GM19463 (cell line): ENCODE results near the gene PTGIS.

Experiments
- ATAC-seq: cut with Tn5 transposase; IDR thresholded peaks from one replicate; pipeline ENCODE4 v1.9.1; 2021; ENCODE audit warnings: mild to moderate bottlenecking, moderate library complexity; ENCODE audit not compliant: unreplicated experiment

The PTGIS gene

DNA sequence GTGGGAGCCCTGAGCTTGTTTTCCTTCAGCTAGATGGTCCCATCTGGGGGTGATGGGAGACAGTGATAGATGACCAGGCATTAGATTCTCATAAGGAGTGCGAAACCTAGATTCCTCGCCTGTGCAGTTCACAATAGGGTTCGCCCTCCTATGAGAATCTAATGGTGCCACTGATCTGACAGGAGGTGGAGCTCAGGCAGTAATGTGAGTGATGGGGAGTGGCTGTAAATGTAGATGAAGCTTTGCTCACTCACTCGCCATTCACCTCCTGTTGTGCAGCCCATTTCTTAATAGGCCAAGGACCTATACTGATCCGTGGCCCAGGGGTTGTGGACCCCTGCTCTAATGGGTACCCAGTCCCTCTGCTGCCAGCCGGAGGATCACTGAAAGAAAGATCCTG, 64.8 kb downstream of the PTGIS start:
- ATAC-seq, result no peak

DNA sequence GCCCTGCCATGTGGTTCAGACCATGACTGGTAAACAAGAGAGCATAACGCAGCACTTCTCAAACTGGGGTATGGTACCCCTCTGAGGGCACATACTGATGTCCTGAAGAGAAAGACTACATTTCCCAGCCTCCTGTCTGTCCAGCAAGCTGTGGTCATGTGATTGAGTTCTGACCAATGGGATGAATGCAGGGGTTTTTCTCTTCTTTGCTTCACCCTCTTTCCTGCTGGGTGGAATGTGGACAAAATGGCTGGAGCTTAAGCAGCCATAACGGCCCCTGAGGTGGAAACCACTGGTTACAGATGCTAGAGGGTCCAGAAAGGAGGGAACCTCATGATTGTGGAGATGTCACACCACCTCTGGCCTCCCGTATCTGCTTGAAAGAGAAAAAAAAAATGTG, 66.0 kb downstream of the PTGIS start:
- no peak for ATAC-seq

DNA sequence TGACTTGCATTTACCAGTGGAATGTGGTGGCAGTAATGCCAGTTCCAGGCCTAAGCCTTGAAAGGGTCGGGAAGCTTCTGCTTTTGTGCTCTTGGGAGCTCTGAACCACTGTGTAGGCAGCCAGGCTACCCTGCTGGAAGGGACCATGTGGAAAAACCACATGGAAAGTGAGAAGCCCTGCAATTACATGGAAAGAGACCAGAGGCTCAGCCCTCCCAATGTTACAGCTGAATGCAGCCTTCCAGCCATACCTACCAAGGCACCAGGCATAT, 70.6 kb downstream of the PTGIS start:
- no peak for ATAC-seq

DNA sequence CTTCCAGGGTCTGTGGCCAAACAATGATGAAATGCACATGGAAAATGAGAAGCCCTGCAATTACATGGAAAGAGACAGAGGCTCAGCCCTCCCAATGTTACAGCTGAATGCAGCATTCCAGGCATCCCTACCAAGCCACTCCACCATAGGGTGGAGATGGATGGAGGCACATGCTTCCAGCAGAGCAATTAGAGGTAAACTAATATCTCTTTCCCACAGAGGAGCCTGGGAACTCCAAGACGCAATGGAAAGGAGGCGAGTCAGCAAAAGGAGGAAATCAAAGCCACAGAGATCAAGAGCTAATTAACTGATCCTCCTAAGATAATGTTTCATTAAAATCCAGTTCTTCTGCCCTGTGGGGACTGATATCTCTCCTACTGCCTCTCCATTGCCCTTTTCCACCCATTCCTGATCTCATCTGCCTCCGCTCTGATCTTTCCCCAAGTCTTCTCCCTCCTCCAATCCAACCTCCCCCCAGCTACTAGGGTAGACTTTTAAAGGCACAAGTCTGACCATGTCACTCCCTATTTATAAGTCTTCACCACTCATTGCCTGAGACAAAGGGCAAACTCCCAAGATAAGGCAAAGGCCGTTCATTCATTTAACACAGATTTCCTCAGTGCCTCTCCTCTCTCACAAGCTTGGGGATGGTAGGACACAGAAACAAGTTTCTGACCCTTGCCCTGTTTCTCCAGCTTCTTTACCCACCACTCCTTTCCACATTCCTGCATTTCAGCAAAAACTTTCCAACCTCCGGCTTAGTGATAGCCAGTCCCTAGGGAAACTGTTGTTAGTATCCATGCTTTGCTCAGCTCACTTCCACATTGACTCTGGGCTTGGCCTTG, 71.2 kb downstream of the PTGIS start:
- no peak for ATAC-seq

DNA sequence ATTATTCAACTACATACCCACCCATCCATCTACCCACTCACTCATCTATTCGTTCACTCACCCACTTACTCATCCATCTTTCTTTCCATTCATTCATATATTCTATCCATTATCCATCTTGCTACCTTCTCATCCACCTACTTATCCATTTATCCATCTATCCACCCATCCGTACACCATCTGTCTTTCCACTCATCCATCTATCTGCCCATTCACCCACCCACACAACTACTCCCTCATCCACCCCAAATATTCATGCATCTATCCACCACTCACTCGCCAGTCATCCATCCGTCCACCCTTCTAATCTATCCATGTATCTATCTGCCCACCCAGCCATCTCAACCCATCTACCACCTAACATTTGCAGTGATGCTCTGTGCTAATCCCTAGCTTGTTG, 71.9 kb downstream of the PTGIS start:
- no peak for ATAC-seq

DNA sequence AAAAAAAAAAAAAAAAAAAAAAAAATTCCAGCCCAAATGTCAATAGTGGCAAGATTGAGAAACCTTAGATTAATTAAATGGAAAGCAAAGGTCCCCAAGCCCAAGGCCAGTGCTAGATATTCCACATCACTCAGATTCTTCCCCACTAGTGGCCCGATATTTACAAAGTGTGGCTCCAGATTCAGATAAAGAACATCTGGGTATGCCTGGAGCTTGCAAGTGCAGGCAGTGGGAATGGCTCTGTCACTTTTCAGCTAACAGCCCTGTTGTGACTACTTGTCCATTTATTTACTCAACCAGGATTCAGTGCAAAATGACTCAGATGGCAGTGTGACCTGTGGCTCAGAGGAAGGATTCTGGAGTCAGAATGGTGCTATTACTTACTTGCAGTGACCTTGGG, 77.2 kb downstream of the PTGIS start:
- ATAC-seq, result no peak

DNA sequence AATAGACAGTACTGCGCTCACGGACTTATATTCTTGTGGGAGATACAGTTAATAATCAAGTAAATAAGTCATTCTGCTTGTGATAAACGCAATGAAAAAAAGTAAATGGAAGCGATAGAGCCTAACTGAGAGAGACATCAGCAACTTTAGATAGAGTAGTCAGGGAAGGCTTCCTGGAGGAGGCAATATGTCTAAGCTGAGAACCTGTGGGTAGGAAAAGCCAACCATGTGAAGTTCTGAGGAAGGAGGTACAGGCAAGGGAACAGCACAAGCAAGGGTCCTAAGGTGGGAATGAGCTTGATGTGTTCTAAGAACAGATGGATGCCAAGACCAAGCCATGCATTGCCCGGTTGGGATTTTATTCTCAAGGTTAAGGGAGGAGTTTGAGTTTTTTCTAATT, 78.2 kb downstream of the PTGIS start:
- no peak for ATAC-seq

DNA sequence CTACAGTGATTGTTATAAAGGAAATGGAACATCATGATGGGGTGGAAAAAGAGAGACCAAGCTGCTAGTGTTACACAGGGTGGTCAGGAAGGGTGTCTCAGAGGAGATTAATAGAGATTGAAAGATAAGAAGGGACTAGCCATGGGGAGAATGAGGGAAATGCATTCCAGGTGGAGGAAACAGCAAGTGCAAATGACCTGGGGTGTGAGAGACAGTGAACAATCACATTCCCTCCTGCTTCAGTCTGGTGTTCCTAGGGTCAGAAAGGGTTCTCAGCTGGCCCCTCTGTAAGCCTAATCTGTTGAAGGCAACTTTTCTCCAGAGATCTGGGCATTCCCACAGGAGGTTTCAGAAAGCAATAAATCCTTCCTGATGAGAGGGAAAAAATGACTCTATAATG, 81.9 kb downstream of the PTGIS start:
- ATAC-seq, result no peak

DNA sequence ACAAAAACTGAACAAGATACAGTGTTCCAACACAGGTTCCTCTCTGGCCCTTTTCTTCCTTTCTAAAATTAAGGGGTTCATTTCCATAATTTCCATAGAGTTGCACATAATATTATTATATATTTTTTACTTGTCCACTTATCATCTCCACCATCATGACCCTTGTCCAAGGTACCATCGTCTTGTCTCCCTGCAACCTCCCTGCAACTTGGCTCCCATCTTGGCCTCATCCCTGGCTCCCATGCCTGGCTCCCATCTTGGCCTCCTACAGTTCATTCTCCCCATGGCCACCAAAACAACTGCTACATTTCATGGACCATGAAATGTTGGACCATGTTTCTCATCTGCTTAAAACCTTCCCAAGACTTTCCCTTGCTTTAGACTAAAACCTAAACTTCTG, 82.4 kb downstream of the PTGIS start:
- no peak for ATAC-seq

DNA sequence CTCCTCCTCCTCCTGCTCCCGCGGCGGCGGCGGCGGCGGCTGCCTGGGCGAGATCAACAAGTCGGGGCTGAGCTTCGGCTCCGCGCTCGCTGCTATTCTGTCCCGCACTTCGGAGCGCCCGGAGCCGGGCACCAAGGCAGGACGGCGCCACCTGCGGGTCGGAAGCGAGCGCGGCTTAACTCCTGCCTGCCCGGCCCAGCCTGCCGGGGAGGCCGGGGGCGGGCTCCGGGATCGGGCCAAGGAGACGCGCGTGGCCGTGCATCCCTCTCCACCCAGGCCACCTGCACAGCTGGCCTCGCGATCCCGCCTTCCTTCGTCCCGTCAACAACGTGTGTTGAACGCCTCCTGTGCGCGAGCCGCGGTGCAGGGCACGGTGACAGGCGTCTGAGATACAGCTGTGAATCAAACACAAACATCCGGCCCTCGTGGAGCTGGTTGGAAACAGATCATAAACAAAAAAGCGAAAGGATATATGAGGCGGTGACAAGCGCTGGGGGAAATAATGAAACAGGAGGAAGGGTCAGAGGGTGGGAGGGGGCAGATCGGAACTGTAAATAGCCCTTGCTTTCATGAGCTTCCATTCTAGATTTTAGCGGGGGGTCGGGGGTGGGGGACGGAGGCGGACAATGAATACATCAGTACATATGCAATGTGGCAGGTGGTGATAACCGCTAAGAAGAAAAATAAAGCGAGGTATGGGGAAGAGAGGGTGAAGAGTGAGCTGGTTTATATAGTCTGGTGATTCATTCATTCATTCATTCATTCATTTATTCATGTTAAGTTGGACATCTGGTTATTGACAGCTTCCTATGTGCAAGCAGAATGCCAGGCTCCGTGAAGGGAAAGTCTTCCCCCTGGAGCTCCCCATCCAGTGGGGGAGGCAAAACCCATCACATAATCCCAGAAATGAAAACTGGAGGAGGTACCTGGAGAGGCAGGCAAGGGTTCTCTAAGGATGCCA, 83.5 kb downstream of the PTGIS start:
- no peak for ATAC-seq

DNA sequence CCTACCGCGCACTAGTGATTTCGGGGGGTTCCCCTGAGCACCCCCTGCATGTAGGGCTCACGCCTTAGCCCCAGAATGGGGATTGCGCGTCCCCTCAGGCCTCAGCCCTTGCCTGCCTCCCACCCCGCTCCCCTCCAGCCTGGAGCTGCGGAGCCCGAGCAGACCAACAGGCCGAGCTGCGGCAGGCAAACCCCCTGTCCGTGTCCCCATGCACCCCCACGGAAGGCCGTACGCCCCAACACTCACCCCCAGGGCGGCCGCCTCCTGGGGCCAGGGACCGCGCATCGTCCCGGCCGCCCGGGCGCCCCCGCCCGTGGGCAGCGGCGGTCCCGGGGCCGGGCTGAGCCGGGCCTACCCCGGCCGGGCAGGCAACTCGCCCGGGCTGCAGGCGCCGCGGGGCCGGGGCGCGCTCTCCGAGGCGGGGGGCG, 84.2 kb downstream of the PTGIS start:
- no peak for ATAC-seq

DNA sequence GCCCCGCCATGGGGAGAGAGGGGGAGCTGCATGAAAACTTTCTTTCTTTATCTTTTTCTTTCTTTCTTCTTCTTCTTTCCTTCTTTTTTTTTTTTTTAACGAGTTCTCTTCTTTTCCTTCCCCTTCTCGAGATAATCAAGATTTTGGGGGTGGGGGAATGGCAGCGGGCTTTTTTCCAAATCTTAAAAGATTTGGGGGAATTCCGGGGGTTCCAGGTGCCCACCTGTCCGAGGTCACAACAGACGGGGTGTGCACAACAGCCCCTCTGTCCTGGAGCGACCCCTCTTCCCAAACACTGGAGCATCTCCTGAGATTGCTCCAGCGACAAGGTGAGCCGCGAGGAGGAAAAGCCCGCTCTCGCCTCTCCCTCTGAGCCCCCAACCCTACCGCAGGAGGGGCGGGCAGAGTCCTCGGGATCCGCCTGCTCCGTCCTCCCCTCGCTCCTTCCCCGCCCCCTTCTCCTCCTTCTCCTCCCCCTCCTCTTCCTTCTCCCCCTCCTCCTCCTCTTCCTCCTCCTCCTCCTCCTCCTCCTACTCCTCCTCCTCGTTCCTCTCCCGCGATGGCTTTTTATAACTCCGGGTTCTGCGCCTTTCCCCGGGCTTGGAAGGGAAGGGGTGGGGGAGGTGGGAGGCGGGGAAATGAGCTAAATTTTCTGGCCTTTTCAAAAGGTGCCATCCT, 84.8 kb downstream of the PTGIS start:
- no peak for ATAC-seq

DNA sequence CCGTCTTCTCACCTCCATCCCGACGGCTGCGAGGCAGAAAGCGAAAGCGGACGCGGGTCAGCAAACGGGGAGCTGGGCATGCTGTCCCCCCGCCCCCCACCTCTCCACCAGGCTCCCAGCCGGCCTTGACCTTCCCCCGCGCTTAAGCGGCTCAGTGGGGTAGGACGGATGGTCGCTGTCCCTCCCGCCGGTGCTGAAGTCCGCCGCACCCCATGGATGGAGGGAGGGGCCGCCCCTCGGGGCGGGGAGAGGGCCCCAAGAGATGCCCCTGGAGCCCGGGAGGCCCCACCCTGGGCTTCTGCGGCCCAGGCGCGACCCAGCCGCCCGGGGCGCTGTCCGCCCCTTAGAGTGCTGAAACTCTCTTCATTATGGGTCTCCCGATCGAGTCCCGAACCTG, 85.3 kb downstream of the PTGIS start, which contains the start of gene KCNB1:
Gene KCNB1, minus strand, starts transcription at position 48 of the 397 bp plus-strand sequence. CDS start 188 bp downstream, outside the sequence.
- no peak for ATAC-seq

DNA sequence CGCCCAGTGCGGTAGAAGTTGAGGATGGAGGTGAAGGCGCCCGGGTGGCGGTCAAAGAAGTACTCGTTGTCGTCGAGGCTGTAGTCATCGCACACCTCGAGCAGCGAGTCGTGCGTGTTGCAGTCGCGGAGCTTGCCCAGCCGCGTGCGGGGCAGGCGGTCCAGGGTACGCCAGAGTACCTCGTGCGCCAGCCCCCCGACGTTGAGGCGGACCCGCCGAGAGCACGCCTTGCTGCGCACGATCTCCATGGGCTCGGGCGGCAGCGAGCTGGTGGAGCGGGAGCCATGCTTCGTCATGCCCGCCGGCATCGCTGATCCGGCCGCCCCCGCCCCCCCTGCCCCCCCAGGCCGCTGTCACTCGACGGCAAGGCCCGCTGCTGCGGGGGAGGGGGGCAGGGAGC, 85.8 kb downstream of the PTGIS start:
- no peak for ATAC-seq

DNA sequence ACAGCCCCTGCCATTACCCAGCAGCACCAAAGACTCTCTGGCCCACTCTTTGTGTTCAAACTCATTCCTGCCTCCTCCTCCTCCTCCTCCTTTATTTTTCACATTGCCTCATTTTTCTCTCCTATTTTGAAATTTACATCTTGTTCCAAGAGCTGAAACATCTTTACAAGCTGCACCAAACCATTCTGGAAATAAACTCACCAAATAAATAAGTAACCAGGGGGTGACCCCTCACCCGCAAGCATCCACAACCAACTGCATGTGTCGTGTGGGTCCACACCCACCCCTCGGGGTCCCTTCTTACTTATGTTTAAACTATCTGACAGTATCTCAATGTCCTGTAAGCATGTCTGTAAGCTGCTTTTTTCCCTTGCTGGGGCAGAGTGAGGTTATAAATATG, 86.8 kb downstream of the PTGIS start:
- no peak for ATAC-seq

DNA sequence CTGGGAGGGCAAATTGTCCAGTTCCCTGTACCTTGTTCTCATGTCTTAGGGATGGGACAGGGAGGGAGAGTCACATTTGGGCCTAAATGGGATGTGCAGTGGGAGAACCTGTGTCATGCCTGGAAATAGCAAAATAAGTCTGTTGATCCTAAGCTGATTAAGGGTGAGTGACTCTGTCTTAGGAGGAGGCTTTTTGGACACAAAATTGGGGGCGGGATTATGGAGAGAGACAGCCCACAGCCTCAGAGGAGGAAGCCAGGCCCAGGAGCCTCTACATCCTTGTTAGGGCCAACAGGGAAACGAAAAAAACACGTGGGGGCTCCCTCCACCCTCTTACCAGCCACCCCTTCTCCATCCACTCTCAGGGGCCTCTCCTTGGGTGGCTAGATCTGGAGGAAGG, 87.7 kb downstream of the PTGIS start:
- no peak for ATAC-seq

DNA sequence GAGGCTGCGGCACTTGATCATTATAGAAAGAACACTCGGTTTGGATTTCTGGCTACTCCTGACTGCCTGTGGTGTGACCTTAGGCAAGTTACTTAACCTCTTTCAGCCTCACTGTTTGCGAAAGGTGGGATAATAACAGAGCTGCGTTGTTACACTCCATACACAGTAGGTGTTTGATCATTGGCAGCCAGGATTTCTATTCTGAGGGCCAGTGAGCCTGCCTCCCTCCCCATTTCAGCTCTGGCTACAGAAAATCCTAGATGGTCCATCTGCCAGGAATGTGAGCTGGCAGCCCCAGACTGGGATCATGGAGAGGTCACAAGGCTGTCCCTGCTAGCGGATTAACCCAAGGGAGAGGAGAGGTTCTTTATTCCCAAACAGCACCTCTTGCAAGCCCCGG, 88.2 kb downstream of the PTGIS start:
- no peak for ATAC-seq

DNA sequence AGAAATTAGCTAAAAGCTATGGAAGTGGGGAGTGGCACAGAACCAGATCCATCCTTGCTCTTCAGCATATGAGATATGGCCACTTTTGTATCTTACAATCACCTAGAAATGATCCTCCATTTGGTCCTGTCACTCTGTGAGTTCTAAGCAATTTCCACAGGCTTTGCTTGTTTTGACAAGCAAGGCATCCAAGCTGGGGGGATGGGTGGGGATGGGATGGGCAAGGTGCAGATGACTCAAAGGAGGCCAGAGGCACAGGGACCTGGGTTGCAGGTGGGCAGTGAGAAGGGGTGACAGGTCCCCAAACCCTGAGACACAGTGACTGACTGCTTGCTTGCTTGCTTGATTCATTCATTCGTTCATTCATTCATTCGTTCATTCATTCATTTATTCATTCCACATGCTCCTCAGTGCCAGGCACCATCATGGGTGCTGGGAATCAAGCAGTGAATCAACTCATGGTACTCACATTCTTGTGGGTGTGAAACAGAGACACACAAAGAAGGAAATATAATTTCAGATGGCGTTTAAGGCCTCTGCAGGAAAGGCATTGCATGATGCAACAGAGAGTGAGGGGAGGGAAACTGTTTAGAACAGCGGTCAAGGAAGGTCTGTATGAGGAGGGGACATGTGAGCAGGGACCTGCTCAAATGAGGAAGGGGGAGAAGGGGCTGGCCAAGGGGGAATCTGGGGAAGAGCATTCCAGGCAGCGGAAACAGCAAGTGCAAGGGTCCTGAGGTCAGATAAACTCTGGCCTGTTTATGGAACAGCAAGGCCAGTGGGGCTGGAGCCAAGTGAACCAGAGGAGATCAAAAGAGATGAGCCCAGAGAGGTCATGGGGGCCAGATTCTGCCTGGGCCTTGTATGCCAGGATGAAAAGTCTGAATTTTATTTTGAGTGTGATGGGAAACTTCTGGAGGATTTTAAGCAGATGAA, 88.9 kb downstream of the PTGIS start:
- no peak for ATAC-seq

DNA sequence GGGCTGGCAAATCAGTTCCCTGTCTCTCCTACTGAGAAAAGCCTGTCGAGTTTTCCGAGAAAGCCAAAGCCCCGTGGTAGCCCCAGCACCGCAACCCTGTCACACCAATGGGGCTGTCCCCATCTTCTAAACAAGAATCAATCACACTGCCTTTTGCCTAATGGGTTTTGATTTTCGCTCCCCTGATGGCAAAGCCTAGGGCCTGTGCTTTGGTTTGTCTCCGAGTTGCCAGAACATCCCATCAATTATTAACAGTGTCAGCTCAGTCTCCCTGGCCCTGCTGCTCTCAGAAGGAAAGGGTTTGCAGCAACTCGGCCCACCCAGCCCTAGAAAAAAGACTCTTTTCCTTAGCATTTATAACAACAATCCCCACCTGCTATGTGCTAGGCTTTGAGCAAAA, 89.7 kb downstream of the PTGIS start:
- no peak for ATAC-seq

DNA sequence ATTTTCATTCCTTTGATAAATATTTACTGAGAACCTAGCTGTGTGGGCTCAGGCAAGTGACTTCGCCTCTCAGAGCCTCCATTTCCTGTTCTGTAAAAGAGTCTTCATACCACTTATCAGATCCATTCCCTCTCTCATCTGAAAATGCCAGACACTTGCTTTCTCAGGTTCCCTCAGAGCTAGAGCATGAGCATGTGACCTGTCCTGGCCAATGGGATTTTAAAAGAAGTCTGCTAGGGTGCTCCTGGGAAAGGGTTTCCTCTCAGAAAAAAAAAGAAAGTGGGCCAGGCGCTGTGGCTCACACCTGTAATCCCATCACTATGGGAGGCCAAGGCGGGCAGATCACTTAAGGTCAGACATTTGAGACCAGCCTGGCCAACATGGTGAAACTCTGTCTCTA, 90.7 kb downstream of the PTGIS start:
- ATAC-seq, result no peak

DNA sequence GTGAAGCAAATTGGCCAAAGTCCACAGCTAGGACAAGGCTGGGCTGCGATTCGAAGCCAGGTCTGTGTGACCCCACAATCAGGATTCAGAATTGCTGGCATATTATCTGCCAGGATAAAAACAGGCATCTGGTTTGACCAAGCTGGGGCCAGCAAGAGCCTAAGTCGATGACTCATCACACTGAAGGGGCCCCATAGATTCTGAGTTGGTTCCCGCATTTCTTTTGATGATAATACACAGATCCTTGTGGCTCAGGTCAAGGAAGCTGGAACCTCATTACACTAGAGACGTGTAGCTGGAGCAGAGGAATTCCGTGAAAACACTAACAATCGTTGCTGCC, 92.0 kb downstream of the PTGIS start:
- ATAC-seq, result no peak
